CMK (cell line): ENCODE data around the gene SMARCD1.
"Not testable (repeated sequence)": the region's sequence is repeated elsewhere in the genome, so short reads cannot be mapped to it uniquely, and the experiment has no call there.

Experiments
- DNase-seq: peaks from one replicate; pipeline ENCODE4 v3.0.0-alpha.2; 2010; ENCODE audit warnings: low read depth

SMARCD1 gene

GRCh38 chr12:50145439-50145838, 60.3 kb downstream of the SMARCD1 start:
- DNase-seq, result no peak

- DNase-seq, result no peak
Observed at GRCh38 chr12:50147281-50147680, 62.1 kb downstream of the SMARCD1 start.

- DNase-seq, result not testable (repeated sequence)
Observed at GRCh38 chr12:50148011-50148410, 62.9 kb downstream of the SMARCD1 start.

GRCh38 chr12:50149311-50149710, 64.2 kb downstream of the SMARCD1 start:
- no peak for DNase-seq
